ENCODE results near the gene TTLL8. TPM values are rescaled to one million over a fixed set of nuclear protein-coding genes. Genes with fewer than 3 reads are reported as not detected.

The TTLL8 gene
- total RNA-seq, 2 donors from 2014 or later, result 0.20 TPM; not detected in 1

DNA sequence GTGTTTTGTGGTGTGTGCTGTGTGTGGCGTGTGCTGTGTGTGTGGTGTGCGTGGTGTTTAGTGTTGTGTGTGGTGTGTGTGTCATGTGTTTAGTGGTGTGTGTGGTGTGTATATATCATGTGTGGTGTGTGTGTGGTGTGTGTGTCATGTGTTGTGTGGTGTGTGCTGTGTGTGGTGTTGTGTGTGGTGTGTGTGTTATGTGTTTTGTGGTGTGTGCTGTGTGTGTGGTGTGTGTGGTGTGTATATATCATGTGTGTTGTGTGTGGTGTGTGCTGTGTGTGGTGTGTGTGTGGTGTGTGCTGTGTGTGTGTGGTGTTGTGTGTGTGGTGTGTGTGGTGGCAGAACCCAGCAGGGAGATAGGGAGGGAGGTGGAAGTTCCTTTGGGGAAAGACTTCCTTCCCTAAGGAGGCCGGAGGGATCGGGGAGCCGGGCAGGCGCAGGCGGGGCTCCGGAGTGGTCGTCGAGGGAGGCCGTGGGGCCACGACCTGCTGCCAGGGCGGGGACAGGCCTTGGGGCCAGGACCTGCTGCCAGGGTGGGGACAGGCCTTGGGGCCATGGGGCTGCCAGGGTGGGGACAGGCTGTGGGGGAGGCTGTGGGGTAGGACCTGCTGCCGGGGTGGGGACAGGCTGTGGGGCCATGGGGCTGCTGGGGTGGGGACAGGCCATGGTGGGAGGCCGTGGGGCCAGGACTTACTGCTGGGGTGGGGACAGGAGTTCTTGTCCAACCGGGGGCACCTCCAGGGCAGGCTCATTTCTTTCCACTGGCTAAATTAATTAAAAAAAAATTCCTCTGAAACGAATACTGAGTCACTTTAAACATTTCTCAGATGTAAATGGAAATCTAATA, 82.3 kb downstream of the TTLL8 start:
- Mint-ChIP-seq H3K27ac (no peak overlapping the region), H3K4me3 (no peak overlapping the region), H3K4me1 (peaks cover under 1% of the 10 kb centered on the region), H3K27me3 (ENCODE audit: insufficient read depth) (peaks cover 11% of the 10 kb centered on the region), H3K9me3 (peaks cover 10% of the 10 kb centered on the region), H3K36me3 (ENCODE audit: low read depth) (no peaks in the 10 kb centered on the region)
- H3K27me3 ChIP-seq (ENCODE audit: control insufficient read depth, insufficient read depth, low read length, poor library complexity, severe bottlenecking), result peaks cover 23% of the 10 kb centered on the region
- H3K27ac ChIP-seq (ENCODE audit: low read depth, low read length), result no peak overlapping the region
- H3K36me3 ChIP-seq (ENCODE audit: control insufficient read depth, insufficient read depth, low read length), result no peaks in the 10 kb centered on the region
- H3K4me3 ChIP-seq (ENCODE audit: low read length), result no peak overlapping the region
- TF ChIP-seq, protein P1, sequence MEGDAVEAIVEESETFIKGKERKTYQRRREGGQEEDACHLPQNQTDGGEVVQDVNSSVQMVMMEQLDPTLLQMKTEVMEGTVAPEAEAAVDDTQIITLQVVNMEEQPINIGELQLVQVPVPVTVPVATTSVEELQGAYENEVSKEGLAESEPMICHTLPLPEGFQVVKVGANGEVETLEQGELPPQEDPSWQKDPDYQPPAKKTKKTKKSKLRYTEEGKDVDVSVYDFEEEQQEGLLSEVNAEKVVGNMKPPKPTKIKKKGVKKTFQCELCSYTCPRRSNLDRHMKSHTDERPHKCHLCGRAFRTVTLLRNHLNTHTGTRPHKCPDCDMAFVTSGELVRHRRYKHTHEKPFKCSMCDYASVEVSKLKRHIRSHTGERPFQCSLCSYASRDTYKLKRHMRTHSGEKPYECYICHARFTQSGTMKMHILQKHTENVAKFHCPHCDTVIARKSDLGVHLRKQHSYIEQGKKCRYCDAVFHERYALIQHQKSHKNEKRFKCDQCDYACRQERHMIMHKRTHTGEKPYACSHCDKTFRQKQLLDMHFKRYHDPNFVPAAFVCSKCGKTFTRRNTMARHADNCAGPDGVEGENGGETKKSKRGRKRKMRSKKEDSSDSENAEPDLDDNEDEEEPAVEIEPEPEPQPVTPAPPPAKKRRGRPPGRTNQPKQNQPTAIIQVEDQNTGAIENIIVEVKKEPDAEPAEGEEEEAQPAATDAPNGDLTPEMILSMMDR (conservative IDR thresholded peaks at IDR 0.05), result no peak
- DNase-seq, result peak; percentile 79
- H3K9me3 ChIP-seq (ENCODE audit: control insufficient read depth, low read length), result no peaks in the 10 kb centered on the region
- H3K9ac ChIP-seq (ENCODE audit: extremely low read depth, low read length, poor library complexity, severe bottlenecking), result no peak overlapping the region
- 72% methylated on average over 15 of the region's 17 CpGs; no CpG with 5 or more reads in 1 of the 2 experiments for WGBS, 2 experiments (ENCODE audit: insufficient coverage in 1 of 2, insufficient read length in 1 of 2)
- H3K4me1 ChIP-seq (ENCODE audit: control insufficient read depth, insufficient read depth, low read length), result no peaks in the 10 kb centered on the region

DNA sequence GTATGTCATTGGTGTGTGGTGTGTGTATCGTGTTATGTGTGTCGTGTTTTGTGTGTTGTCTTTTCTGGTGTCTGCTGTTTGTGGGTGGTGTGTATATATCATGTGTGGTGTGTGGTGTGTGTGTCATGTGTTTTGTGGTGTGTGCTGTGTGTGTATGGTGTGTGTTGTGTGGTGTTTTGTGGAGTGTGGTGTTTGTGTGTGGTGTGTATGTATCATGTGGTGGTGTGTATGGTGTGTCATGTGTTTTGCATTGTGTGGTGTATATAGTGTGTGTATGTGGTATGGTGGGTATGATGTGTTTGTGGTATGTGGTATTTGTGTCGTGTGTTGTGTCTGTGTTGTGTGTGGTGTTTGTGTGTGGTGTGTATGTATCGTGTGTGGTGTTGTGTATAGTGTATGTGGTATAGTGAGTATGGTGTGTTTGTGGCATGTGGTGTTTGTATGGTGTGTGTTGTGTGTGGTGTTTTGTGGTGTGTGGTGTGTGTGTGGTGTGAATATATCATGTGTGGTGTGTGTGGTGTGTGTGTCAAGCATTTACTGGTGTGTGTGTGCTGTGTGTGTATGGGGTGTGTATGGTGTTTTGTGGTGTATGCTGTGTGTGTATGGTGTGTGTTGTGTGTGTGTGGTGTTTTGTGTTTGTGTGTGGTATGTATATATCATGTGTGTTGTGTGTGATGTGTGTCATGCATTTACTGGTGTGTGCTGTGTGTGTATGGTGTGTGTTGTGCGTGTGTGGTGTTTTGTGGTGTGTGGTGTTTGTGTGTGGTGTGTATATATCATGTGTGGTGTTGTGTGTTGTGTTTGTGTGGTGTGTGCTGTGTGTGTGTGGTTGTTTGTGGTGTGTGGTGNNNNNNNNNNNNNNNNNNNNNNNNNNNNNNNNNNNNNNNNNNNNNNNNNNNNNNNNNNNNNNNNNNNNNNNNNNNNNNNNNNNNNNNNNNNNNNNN, 84.8 kb downstream of the TTLL8 start:
- Mint-ChIP-seq H3K4me3 (no peak overlapping the region), H3K27me3 (ENCODE audit: insufficient read depth) (peaks cover 10% of the 10 kb centered on the region), H3K9me3 (no peaks in the 10 kb centered on the region), H3K4me1 (peaks cover 4% of the 10 kb centered on the region), H3K27ac (no peak overlapping the region), H3K36me3 (ENCODE audit: low read depth) (no peaks in the 10 kb centered on the region)
- peaks cover 35% of the 10 kb centered on the region for H3K27me3 ChIP-seq (ENCODE audit: control insufficient read depth, insufficient read depth, low read length, poor library complexity, severe bottlenecking)
- no peaks in the 10 kb centered on the region for H3K9me3 ChIP-seq (ENCODE audit: control insufficient read depth, low read length)
- TF ChIP-seq, protein P1 (conservative IDR thresholded peaks at IDR 0.05), result no peak
- H3K4me1 ChIP-seq (ENCODE audit: control insufficient read depth, insufficient read depth, low read length), result no peaks in the 10 kb centered on the region
- H3K27ac ChIP-seq (ENCODE audit: low read depth, low read length), result no peak overlapping the region
- H3K4me3 ChIP-seq (ENCODE audit: low read length), result no peak overlapping the region
- 65 to 83% methylated on average over 2 to 5 of the region's 5 CpGs for WGBS, 2 experiments (ENCODE audit: insufficient coverage in 1 of 2, insufficient read length in 1 of 2)
- DNase-seq, result no peak
- H3K9ac ChIP-seq (ENCODE audit: extremely low read depth, low read length, poor library complexity, severe bottlenecking), result no peak overlapping the region
- no peaks in the 10 kb centered on the region for H3K36me3 ChIP-seq (ENCODE audit: control insufficient read depth, insufficient read depth, low read length)

DNA sequence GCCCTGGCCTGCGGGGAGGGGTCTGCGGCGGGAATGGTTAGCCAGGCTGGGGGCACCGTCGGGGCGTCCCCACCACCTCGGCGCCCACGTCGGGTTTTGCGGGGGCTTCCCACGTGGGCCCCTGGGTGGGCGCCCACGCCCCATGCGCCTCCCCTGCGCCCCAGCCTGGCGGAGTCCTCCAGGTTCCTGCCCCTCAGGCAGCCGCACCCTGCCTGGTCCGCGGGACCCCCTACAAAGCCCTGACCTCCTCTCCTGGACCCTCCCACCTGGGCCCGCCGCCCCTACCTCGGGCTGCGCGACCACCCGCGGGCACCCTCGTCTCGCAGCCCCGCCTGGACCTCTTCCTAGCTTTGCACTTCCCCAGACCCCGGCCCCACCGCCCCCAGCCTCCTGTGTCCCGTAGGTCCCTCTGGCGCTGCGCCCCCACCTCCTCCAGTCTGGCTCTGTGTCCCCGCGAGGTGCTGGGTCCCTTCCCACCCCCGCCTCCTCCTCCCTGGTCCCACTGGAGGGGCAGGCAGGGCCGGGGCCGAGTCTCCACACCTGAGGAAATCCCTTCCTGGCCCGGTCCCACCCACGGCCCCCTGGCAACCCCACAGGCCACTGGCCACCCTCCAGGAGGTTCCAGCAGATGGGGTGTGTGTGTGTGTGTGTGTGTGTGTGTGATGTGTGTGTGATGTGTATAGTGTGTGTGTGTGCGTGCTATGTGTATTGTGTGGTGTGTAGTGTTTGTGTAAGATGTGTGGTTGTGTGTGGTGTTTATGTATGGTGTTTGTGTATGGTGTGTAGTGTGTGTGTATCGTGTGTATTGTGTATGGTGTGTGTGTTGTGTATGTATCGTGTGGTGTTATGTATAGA, 85.7 kb downstream of the TTLL8 start:
- Mint-ChIP-seq H3K4me3 (no peak overlapping the region), H3K36me3 (ENCODE audit: low read depth) (no peaks in the 10 kb centered on the region), H3K27ac (no peak overlapping the region), H3K4me1 (peaks cover 4% of the 10 kb centered on the region), H3K27me3 (ENCODE audit: insufficient read depth) (peaks cover 8% of the 10 kb centered on the region), H3K9me3 (no peaks in the 10 kb centered on the region)
- Histone ChIP-seq H3K36me3 (ENCODE audit: control insufficient read depth, insufficient read depth, low read length) (no peaks in the 10 kb centered on the region), H3K9ac (ENCODE audit: extremely low read depth, low read length, poor library complexity, severe bottlenecking) (no peak overlapping the region), H3K27me3 (ENCODE audit: control insufficient read depth, insufficient read depth, low read length, poor library complexity, severe bottlenecking) (peaks cover 35% of the 10 kb centered on the region), H3K4me3 (ENCODE audit: low read length) (no peak overlapping the region), H3K27ac (ENCODE audit: low read depth, low read length) (no peak overlapping the region), H3K4me1 (ENCODE audit: control insufficient read depth, insufficient read depth, low read length) (no peaks in the 10 kb centered on the region), H3K9me3 (ENCODE audit: control insufficient read depth, low read length) (no peaks in the 10 kb centered on the region)
- TF ChIP-seq, protein P1 (conservative IDR thresholded peaks at IDR 0.05), result no peak
- 70 to 83% methylated on average over 5 to 43 of the region's 45 CpGs for WGBS, 2 experiments (ENCODE audit: insufficient coverage in 1 of 2, insufficient read length in 1 of 2)
- DNase-seq, result peak; percentile 49

Measured in endodermal cell (in vitro differentiated cells).